Measurements from ENCODE around the gene ARPC2.

The ARPC2 gene

GRCh38 chr2:218255446-218255845 is 38.5 kb downstream of the ARPC2 start:
- DNase-seq (ENCODE audit: low read depth) = no peak

DNA sequence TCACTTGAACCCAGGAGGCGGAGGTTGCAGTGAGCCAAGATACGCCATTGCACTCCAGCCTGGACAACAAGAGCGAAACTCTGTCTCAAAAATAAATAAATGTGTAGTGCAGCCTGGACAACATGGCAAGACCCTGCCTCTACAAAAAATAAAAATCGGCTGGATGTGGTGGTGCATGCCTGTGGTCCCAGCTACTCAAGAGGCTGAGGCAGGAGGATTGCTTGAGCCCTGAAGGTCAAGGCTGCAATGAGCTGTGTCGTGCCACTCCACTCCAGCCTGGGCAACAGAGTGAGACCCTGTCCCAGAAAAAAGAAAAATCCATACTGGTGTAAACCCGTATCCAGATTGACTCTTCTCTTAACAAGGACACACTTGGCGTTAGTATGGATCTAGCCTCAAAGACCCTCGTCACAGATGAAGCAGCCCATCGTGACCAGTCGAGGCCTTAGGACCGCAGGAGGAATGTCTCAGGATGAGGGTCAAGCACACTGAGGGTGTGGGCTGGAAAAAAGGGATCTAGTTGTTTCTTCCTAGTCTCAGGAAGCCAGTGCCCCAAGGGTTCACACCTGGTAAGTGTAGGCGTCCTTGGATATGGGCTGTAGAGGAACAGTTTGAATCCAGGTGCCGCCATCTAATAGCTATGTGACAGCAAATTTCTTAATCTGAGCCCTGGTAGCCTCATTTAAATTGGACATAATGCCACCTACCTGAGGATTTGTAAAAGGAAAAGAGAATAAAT is 39.8 kb downstream of the ARPC2 start:
- no peak for DNase-seq (ENCODE audit: low read depth)

DNA sequence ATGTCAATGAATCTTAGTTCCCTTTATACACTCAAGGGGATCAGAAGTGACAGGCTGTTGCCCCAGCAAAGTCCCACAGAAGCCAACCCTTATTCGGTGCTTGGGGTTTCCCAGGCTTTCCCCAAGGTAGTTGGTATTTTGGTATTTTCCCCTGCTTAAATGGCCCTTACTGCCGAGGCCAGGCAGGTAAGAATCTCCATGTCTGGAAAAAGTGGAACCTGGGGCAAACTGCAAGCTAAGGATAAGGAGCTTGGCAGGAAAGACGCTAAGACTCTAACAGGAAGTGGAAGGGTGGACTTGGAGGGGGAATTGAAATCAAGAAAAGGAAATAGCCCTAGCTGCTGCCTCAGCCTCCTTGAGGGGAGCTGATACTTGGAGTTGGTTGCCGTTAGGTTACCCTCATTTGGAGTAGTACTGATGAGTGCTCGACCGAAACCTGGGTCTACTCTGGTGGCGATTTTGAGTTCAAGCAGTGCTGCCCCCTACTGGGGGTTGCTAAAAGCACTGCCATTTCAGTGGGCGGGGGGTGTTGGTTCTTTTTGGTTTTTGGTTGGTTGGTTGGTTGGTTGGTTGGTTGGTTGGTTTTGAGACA is 40.5 kb downstream of the ARPC2 start:
- peak; percentile 41 for DNase-seq (ENCODE audit: low read depth)

DNA sequence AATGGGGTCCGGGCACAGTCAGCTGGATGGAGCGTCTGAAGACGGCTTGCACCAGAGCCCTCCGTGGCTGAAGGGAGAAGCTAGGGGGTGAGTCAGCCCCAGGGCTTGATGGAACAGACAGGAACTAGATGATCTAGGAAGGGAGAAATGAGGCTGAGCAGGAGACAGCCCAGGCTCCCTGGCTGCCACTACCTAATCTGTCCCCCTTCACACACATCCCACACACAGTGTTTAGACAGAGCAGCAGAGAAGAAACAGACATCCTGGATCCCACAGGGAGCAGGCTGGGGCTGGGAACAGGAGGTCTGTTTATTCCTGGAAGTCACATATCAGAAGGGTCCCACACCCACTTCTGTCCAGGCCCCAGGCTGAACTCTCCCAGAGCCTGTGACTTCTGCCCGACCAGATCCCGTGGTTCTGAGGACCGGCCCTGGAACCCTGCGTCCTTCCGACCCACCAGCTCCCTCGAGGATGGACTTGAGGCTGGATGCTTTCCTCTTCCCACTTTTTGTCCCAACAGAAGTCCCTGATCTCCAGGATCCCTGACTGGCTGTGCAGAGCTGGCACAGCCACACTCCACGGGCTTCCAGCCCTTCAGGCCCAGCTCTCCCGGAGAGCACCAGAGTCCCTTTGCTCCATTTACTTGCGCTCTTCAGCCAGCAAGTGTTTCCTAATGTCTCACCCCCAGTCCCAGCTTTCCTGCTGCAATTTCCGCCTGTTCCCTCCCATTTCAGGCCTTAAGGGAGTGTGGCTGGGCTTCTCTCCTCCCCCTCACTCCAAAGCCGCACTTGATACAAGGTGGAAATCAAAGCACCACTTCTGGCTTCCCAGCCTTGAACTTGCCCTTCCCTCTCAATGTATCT is 42.3 kb downstream of the ARPC2 start:
- no peak for DNase-seq (ENCODE audit: low read depth)

DNA sequence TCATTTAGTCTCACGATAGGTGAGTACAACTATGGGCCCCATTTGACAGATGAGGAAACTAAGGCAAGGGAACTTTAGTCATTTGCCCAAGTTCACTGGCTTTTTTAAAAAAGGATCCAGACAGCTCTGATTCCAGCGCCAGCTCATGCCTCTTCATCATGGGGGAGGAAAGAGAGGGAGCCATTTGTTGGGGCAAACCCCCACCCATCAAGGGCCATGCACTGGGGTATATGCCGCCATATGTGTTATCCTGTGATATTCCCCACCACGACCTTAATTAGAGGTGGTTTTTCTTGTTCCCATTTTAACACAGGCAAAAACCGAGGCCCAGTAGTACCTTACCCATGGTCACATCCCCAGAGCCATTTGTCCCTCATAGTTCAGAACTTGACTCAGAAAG is 43.2 kb downstream of the ARPC2 start:
- no peak for DNase-seq (ENCODE audit: low read depth)

GRCh38 chr2:218260742-218261422 is 43.9 kb downstream of the ARPC2 start, which contains the start of gene GPBAR1:
Gene GPBAR1 (plus strand): TSS chr2:218261015. CDS start chr2:218262725, 1,710 bp downstream.
- no peak for DNase-seq (ENCODE audit: low read depth)

- DNase-seq (ENCODE audit: low read depth) = no peak
Observed at GRCh38 chr2:218261423-218262236, 44.6 kb downstream of the ARPC2 start.

- no peak for DNase-seq (ENCODE audit: low read depth)
Observed at GRCh38 chr2:218262237-218262600, 45.2 kb downstream of the ARPC2 start.

DNA sequence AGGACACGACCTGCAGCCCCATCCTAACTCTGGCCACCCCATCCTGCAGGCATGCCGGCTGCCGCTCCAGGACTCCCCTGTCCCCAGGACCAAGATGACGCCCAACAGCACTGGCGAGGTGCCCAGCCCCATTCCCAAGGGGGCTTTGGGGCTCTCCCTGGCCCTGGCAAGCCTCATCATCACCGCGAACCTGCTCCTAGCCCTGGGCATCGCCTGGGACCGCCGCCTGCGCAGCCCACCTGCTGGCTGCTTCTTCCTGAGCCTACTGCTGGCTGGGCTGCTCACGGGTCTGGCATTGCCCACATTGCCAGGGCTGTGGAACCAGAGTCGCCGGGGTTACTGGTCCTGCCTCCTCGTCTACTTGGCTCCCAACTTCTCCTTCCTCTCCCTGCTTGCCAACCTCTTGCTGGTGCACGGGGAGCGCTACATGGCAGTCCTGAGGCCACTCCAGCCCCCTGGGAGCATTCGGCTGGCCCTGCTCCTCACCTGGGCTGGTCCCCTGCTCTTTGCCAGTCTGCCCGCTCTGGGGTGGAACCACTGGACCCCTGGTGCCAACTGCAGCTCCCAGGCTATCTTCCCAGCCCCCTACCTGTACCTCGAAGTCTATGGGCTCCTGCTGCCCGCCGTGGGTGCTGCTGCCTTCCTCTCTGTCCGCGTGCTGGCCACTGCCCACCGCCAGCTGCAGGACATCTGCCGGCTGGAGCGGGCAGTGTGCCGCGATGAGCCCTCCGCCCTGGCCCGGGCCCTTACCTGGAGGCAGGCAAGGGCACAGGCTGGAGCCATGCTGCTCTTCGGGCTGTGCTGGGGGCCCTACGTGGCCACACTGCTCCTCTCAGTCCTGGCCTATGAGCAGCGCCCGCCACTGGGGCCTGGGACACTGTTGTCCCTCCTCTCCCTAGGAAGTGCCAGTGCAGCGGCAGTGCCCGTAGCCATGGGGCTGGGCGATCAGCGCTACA is 45.9 kb downstream of the ARPC2 start:
- no peak for DNase-seq (ENCODE audit: low read depth)

DNA sequence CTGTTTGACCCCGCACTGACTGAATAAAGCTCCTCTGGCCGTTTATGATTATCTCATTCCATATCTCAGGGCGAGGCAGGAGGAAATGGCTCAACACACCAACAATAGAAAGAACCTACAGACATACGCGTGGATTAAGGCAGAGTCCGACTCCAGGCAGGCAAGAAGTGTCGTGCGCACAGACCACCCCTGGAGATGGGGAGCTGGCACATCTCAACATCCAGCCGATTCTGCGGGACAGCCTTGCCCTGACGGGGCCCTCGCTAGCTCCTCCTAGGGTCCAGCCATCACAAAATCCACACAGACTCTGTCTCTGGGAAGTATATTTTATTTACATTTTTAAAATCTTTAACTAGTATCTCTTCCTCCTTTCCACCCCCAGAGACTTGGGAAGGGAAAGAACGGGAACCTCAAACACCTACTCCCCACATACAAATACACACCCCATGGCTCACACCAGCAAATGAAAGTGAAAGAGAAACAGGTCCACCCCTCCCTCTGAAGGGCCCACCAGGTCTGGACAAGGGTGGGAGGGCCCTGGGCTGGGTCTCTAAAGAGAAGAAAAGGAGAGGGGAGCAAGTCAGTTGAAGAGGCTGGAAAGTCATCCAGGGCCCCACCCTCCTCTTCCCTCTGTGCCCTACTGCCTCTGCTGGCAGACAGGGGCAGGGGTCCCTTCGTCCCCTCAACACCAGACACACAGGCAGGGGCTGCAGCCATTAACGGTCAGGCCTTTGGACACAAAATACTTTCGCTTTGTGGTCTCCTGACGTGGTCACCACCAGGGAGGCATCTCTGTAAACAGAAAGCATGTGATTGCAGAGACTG is 47.0 kb downstream of the ARPC2 start:
- no peak for DNase-seq (ENCODE audit: low read depth)

- no peak for DNase-seq (ENCODE audit: low read depth)
Observed at GRCh38 chr2:218264773-218265561, 48.0 kb downstream of the ARPC2 start.

- no peak for DNase-seq (ENCODE audit: low read depth)
Observed at GRCh38 chr2:218265626-218266025, 48.6 kb downstream of the ARPC2 start.

- DNase-seq (ENCODE audit: low read depth) = no peak
Observed at GRCh38 chr2:218266316-218266979, 49.5 kb downstream of the ARPC2 start.

DNA sequence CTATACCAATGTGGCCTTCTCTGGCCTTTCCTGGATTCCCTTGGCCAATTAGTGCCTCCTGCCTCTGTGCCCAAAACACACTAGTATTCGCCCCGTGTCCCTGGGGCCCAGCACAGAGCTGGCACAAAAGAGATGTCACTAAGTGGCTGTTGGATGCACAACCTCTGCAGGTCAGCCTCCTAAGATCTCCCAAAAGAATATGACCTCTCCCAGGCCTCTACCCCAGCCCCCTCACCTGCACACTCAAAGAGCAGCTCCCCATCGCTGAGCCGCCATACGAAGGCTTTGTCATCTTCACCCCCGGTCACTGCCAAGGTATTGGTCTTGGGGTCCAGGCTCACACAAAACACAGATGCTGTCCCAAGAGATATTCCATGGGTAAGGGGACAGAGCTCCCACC is 50.3 kb downstream of the ARPC2 start:
- no peak for DNase-seq (ENCODE audit: low read depth)

DNA sequence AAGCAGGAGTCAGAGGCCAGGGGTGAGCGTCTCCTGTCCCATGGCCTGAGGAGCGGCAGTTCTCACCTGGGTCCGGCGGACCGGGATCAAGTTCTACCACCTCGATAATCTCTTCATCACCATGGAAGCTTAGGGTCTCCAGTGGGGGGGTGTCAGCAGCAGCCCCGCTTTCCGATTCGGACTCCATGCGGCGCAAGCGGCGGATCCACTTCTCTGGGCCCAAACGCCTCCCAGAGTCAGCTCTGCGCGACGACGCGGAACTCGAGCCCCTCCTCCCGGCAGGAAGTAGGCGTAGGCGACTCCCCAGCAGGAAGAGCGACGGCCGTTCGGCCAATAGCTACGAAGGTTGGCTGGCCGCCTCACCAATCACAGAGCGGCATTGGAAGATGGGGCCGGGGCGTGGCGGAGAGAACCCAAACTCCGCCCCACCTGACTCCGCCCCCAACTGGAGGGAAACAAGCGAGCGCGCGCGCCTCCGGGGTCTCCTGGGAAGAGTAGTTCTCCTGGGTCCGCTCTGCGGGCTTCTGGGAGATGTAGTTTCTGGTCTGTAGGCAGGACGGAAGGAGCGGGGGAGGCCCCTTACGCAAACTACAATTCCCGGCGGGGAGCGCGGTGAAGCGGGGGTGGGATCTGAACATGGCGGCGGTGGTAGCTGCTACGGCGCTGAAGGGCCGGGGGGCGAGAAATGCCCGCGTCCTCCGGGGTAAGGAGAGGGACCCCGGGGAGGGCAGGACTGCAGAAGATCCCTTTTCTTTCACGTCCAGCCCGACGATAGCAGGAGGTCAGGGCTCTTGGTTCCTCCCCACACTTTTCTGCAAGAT is 53.1 kb downstream of the ARPC2 start, which contains the start of the genes AAMP and PNKD:
Gene AAMP (minus strand): TSS at position 238 of the 821 bp plus-strand sequence. CDS start 51 bp downstream, at position 187.
Gene PNKD (plus strand): TSS at position 620 of the 821 bp plus-strand sequence. CDS start 17 bp downstream, at position 637.
- DNase-seq (ENCODE audit: low read depth) = peak; percentile 98

- no peak for DNase-seq (ENCODE audit: low read depth)
Observed at GRCh38 chr2:218270721-218271486, 53.9 kb downstream of the ARPC2 start.
